Measurements from ENCODE around the gene HMX1. TPM values are rescaled to one million over a fixed set of nuclear protein-coding genes. Genes with fewer than 3 reads are reported as not detected.

The HMX1 gene
- total and polyA plus RNA-seq, 9 donors = not detected

DNA sequence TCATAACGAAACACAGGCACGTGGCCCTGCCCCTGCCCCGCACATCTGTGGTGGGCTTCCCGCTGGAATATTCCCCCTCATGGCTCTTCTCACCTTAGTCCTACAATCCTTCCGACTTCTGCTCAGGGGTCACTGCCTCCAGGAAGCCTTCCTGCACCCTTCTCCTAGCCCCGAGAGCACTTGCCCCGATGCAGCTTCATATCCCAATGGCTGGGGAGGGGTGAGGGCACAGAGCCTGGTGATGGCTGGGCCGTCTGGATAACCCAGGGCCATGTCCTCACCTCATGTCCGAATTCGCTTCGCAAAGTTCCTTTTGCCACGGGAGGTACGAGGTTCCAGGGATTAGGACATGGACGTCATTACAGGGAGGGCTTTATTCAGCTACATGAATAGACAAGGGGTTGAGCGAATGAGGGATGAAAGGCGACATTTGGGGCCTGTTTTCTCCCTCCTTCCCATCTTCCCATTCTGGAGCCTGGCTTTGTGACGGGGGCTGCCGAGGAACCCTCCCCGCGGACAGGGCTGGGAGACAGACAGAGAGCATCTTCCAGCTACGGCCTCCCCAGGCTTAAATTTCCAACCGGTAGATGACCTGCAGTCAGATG is 35.5 kb upstream of the HMX1 start:
- WGBS, 3 donors = 75 to 83% (median 81%) methylated on average over 22 of the region's 22 CpGs
- Histone ChIP-seq H3K9me3 (no peaks in the 10 kb centered on the region), H3K4me1 (ENCODE audit: insufficient read depth) (no peaks in the 10 kb centered on the region), H3K36me3 (no peaks in the 10 kb centered on the region), H3K27ac (no peak overlapping the region), H3K27me3 (no peaks in the 10 kb centered on the region), H3K4me3 (no peak overlapping the region)
- DNase-seq = peak in 2 of 5 donors; percentile 10 to 13
- intact Hi-C loops (cut with DNase I) = no loop called here
- TF ChIP-seq, protein P1, sequence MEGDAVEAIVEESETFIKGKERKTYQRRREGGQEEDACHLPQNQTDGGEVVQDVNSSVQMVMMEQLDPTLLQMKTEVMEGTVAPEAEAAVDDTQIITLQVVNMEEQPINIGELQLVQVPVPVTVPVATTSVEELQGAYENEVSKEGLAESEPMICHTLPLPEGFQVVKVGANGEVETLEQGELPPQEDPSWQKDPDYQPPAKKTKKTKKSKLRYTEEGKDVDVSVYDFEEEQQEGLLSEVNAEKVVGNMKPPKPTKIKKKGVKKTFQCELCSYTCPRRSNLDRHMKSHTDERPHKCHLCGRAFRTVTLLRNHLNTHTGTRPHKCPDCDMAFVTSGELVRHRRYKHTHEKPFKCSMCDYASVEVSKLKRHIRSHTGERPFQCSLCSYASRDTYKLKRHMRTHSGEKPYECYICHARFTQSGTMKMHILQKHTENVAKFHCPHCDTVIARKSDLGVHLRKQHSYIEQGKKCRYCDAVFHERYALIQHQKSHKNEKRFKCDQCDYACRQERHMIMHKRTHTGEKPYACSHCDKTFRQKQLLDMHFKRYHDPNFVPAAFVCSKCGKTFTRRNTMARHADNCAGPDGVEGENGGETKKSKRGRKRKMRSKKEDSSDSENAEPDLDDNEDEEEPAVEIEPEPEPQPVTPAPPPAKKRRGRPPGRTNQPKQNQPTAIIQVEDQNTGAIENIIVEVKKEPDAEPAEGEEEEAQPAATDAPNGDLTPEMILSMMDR (IDR thresholded peaks at IDR 0.05) = no peak
- TF ChIP-seq EP300 (IDR thresholded peaks at IDR 0.05) = no peak
- no peak for TF ChIP-seq POLR2A (IDR thresholded peaks at IDR 0.05)

GRCh38 chr4:8906668-8906970 is 35.0 kb upstream of the HMX1 start:
- TF ChIP-seq POLR2A (IDR thresholded peaks at IDR 0.05) (no peak), EP300 (IDR thresholded peaks at IDR 0.05) (no peak)
- TF ChIP-seq, protein P1 (IDR thresholded peaks at IDR 0.05) = no peak
- intact Hi-C loops (cut with DNase I) = no loop called here
- no peaks in the 10 kb centered on the region for H3K27me3 ChIP-seq

GRCh38 chr4:8905773-8906667 is 34.4 kb upstream of the HMX1 start:
- WGBS, 3 donors = 78 to 81% (median 78%) methylated on average over 31 to 33 of the region's 33 CpGs
- Histone ChIP-seq H3K4me1 (ENCODE audit: insufficient read depth) (no peaks in the 10 kb centered on the region), H3K36me3 (no peaks in the 10 kb centered on the region), H3K27me3 (no peaks in the 10 kb centered on the region), H3K9me3 (no peaks in the 10 kb centered on the region), H3K4me3 (no peak overlapping the region), H3K27ac (no peak overlapping the region)
- TF ChIP-seq, protein P1 (IDR thresholded peaks at IDR 0.05) = no peak
- TF ChIP-seq EP300 (IDR thresholded peaks at IDR 0.05) (no peak), POLR2A (IDR thresholded peaks at IDR 0.05) (no peak)
- DNase-seq = peak in 1 of 5 donors; percentile 15
- intact Hi-C loops (cut with DNase I) = no loop called here

More at GRCh38 chr4:8906668-8906970, 35.0 kb upstream of the HMX1 start:
- peak in 1 of 5 donors; percentile 8 for DNase-seq
- no peaks in the 10 kb centered on the region for H3K9me3 ChIP-seq
- H3K4me1 ChIP-seq (ENCODE audit: insufficient read depth) = no peaks in the 10 kb centered on the region
- 69 to 80% (median 69%) methylated on average over 8 of the region's 8 CpGs for WGBS, 3 donors
- H3K27ac ChIP-seq = no peak overlapping the region
- H3K4me3 ChIP-seq = no peak overlapping the region
- no peaks in the 10 kb centered on the region for H3K36me3 ChIP-seq

GRCh38 chr4:8905226-8905772 is 33.7 kb upstream of the HMX1 start:
- intact Hi-C loops (cut with DNase I) = no loop called here
- no peaks in the 10 kb centered on the region for H3K4me1 ChIP-seq (ENCODE audit: insufficient read depth)
- H3K27me3 ChIP-seq = no peaks in the 10 kb centered on the region
- peak in 1 of 5 donors; percentile 22 for DNase-seq
- no peaks in the 10 kb centered on the region for H3K9me3 ChIP-seq
- H3K4me3 ChIP-seq = no peak overlapping the region
- WGBS, 3 donors = 66 to 72% (median 67%) methylated on average over 20 of the region's 20 CpGs
- no peaks in the 10 kb centered on the region for H3K36me3 ChIP-seq
- no peak overlapping the region for H3K27ac ChIP-seq
- no peak for TF ChIP-seq EP300 (IDR thresholded peaks at IDR 0.05)
- no peak for TF ChIP-seq POLR2A (IDR thresholded peaks at IDR 0.05)
- TF ChIP-seq, protein P1 (IDR thresholded peaks at IDR 0.05) = no peak
